IPS-20b (cell line): ENCODE measurements around the gene CCNK.

Experiments
- H3K27ac ChIP-seq: one replicate; pipeline ENCODE4 v1.5.1; 2013; ENCODE audit warnings: low read length
- H3K27me3 ChIP-seq: 2 replicates; pipeline ENCODE4 v1.6.1; 2013; ENCODE audit warnings: mild to moderate bottlenecking, low read length, inconsistent platforms; ENCODE audit not compliant: insufficient read depth
- H3K36me3 ChIP-seq: 2 replicates; pipeline ENCODE4 v1.6.1; 2013; ENCODE audit warnings: low read depth, mild to moderate bottlenecking, inconsistent platforms, low read length, moderate library complexity; ENCODE audit not compliant: insufficient read depth
- H3K4me1 ChIP-seq: 2 replicates; pipeline ENCODE4 v1.6.1; 2013; ENCODE audit warnings: mild to moderate bottlenecking, control low read depth, inconsistent platforms, low read length, moderate library complexity; ENCODE audit not compliant: insufficient read depth
- H3K4me3 ChIP-seq: 2 replicates; pipeline ENCODE4 v1.5.1; 2013; ENCODE audit warnings: mild to moderate bottlenecking, low read length, inconsistent platforms
- H3K9ac ChIP-seq: 2 replicates; pipeline ENCODE4 v1.6.1; 2013; ENCODE audit warnings: low read depth, mild to moderate bottlenecking, inconsistent platforms, low read length, moderate library complexity
- H3K9me3 ChIP-seq: 2 replicates; pipeline ENCODE4 v1.6.1; 2013; ENCODE audit warnings: mild to moderate bottlenecking, low read depth, low read length, inconsistent platforms; ENCODE audit not compliant: insufficient read depth

The CCNK gene

GRCh38 chr14:99535448-99535847 lies 54.2 kb downstream of the CCNK start:
- Histone ChIP-seq H3K9ac (no peak overlapping the region), H3K4me1 (peaks cover 20% of the 10 kb centered on the region), H3K4me3 (no peak overlapping the region), H3K9me3 (no peaks in the 10 kb centered on the region), H3K27ac (no peak overlapping the region), H3K36me3 (no peaks in the 10 kb centered on the region), H3K27me3 (no peaks in the 10 kb centered on the region)

GRCh38 chr14:99535908-99536778 lies 54.9 kb downstream of the CCNK start:
- no peaks in the 10 kb centered on the region for H3K27me3 ChIP-seq
- no peak overlapping the region for H3K4me3 ChIP-seq
- H3K27ac ChIP-seq: no peak overlapping the region
- H3K9ac ChIP-seq: no peak overlapping the region
- H3K36me3 ChIP-seq: no peaks in the 10 kb centered on the region
- no peaks in the 10 kb centered on the region for H3K9me3 ChIP-seq
- H3K4me1 ChIP-seq: peaks cover 13% of the 10 kb centered on the region

- Histone ChIP-seq H3K9ac (no peak overlapping the region), H3K36me3 (no peaks in the 10 kb centered on the region), H3K27me3 (no peaks in the 10 kb centered on the region), H3K9me3 (no peaks in the 10 kb centered on the region), H3K4me1 (peaks cover 11% of the 10 kb centered on the region), H3K4me3 (no peak overlapping the region), H3K27ac (no peak overlapping the region)
Observed at GRCh38 chr14:99537399-99537798, 56.2 kb downstream of the CCNK start.

- peaks cover 16% of the 10 kb centered on the region for H3K4me1 ChIP-seq
- H3K36me3 ChIP-seq: no peaks in the 10 kb centered on the region
- no peak overlapping the region for H3K4me3 ChIP-seq
- H3K9me3 ChIP-seq: no peaks in the 10 kb centered on the region
- no peak overlapping the region for H3K9ac ChIP-seq
- H3K27me3 ChIP-seq: no peaks in the 10 kb centered on the region
- no peak overlapping the region for H3K27ac ChIP-seq
Observed at GRCh38 chr14:99538275-99538674, 57.1 kb downstream of the CCNK start.

GRCh38 chr14:99538733-99539132 lies 57.5 kb downstream of the CCNK start:
- Histone ChIP-seq H3K9ac (no peak overlapping the region), H3K36me3 (no peaks in the 10 kb centered on the region), H3K9me3 (no peaks in the 10 kb centered on the region), H3K27me3 (no peaks in the 10 kb centered on the region), H3K4me3 (no peak overlapping the region), H3K27ac (no peak overlapping the region), H3K4me1 (peaks cover 16% of the 10 kb centered on the region)

- H3K9ac ChIP-seq: no peak overlapping the region
- H3K9me3 ChIP-seq: no peaks in the 10 kb centered on the region
Observed at GRCh38 chr14:99539491-99539890, 58.3 kb downstream of the CCNK start.

GRCh38 chr14:99540196-99541032 lies 59.2 kb downstream of the CCNK start:
- no peak overlapping the region for H3K9ac ChIP-seq
- no peak overlapping the region for H3K4me3 ChIP-seq
- H3K27ac ChIP-seq: no peak overlapping the region
- H3K36me3 ChIP-seq: no peaks in the 10 kb centered on the region
- 0 out of 2 replicates have a peak, but pooled peaks cover 2% of the 10 kb centered on the region for H3K27me3 ChIP-seq
- H3K4me1 ChIP-seq: peaks cover 21% of the 10 kb centered on the region
- H3K9me3 ChIP-seq: no peaks in the 10 kb centered on the region

More at GRCh38 chr14:99539491-99539890, 58.3 kb downstream of the CCNK start:
- H3K36me3 ChIP-seq: no peaks in the 10 kb centered on the region
- no peak overlapping the region for H3K4me3 ChIP-seq
- no peaks in the 10 kb centered on the region for H3K27me3 ChIP-seq
- H3K27ac ChIP-seq: no peak overlapping the region
- peaks cover 16% of the 10 kb centered on the region for H3K4me1 ChIP-seq

- Histone ChIP-seq H3K36me3 (no peaks in the 10 kb centered on the region), H3K9ac (no peak overlapping the region), H3K27me3 (0 out of 2 replicates have a peak, but pooled peaks cover 4% of the 10 kb centered on the region), H3K4me3 (no peak overlapping the region), H3K9me3 (no peaks in the 10 kb centered on the region), H3K4me1 (peaks cover 27% of the 10 kb centered on the region), H3K27ac (no peak overlapping the region)
Observed at GRCh38 chr14:99541211-99541610, 60.0 kb downstream of the CCNK start.

GRCh38 chr14:99541677-99542470 lies 60.7 kb downstream of the CCNK start:
- H3K4me3 ChIP-seq: no peak overlapping the region
- H3K9ac ChIP-seq: no peak overlapping the region
- H3K4me1 ChIP-seq: peaks cover 33% of the 10 kb centered on the region
- H3K27me3 ChIP-seq: 0 out of 2 replicates have a peak, but pooled peaks cover 4% of the 10 kb centered on the region
- H3K36me3 ChIP-seq: no peaks in the 10 kb centered on the region
- no peaks in the 10 kb centered on the region for H3K9me3 ChIP-seq
- no peak overlapping the region for H3K27ac ChIP-seq

GRCh38 chr14:99542566-99542965 lies 61.4 kb downstream of the CCNK start:
- Histone ChIP-seq H3K36me3 (no peaks in the 10 kb centered on the region), H3K27me3 (0 out of 2 replicates have a peak, but pooled peaks cover 4% of the 10 kb centered on the region), H3K4me1 (peaks cover 33% of the 10 kb centered on the region), H3K9me3 (no peaks in the 10 kb centered on the region), H3K9ac (no peak overlapping the region), H3K4me3 (no peak overlapping the region), H3K27ac (no peak overlapping the region)

GRCh38 chr14:99543370-99543769 lies 62.2 kb downstream of the CCNK start:
- H3K4me3 ChIP-seq: no peak overlapping the region
- 0 out of 2 replicates have a peak, but pooled peaks cover 4% of the 10 kb centered on the region for H3K27me3 ChIP-seq
- no peak overlapping the region for H3K9ac ChIP-seq
- peaks cover 25% of the 10 kb centered on the region for H3K4me1 ChIP-seq
- H3K36me3 ChIP-seq: no peaks in the 10 kb centered on the region
- no peak overlapping the region for H3K27ac ChIP-seq
- H3K9me3 ChIP-seq: no peaks in the 10 kb centered on the region
